GM21526 (cell line): Measurements from ENCODE around the gene PXMP4.
"Not testable (repeated sequence)": the region's sequence is repeated elsewhere in the genome, so short reads cannot be mapped to it uniquely, and the experiment has no call there.

Source experiments
- ATAC-seq: cut with Tn5 transposase; IDR thresholded peaks from one replicate; pipeline ENCODE4 v1.9.1; 2021; ENCODE audit warnings: moderate library complexity; ENCODE audit not compliant: unreplicated experiment, low FRiP score

PXMP4 gene

DNA sequence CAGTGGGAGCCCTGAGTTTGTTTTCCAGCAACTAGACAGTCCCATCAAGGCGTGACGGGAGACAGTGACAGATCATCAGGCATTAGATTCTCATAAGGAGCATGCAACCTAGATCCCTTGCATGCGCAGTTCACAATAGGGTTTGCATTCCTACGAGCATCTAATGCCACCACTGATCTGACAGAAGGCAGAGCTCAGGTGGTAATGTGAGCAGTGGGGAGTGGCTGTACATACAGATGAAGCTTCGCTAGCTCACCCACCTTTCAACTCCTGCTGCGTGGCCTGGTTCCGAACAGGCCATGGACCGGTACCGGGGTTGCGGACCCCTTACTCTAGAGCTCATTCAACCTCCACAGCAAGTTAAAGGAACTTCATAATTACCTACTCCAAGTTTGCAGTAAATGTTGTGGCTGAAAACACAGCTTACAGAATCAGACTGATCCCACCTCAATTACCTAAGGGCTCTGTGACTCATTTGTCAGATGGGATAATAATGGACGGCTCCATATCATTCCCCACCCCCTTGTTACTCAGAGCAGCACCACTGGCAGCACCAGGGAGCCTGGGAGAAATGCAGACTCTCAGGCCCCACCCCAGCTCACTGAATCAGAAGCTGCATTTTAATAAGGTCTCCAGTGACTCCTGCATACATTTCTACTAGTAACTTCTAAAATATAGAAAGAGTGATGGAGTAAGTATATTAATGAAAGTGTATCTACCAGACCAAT is 15.7 kb downstream of the PXMP4 start:
- ATAC-seq = no peak

- no peak for ATAC-seq
These were observed 16.5 kb downstream of the PXMP4 start for GRCh38 chr20:33703498-33704137.

DNA sequence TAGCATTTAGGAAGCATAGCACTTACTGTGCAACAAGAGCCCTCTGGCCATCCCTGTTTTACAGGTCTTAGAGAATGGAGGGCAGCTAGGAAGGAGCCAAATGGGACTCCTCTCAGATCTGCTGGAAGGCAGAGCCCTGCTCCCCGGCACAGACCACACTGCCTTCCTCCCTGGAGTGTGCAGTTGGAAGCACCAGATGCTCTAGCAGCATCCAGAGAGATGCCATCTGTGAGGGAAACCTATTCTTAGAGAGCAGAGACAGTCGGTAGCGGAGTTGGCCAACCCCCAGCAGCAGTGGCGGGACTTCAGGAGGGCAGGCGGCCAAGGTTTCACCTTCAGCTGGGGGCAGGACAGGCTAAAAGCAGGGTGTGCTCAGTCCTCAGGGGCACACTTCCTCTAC is 17.2 kb downstream of the PXMP4 start:
- ATAC-seq = no peak

DNA sequence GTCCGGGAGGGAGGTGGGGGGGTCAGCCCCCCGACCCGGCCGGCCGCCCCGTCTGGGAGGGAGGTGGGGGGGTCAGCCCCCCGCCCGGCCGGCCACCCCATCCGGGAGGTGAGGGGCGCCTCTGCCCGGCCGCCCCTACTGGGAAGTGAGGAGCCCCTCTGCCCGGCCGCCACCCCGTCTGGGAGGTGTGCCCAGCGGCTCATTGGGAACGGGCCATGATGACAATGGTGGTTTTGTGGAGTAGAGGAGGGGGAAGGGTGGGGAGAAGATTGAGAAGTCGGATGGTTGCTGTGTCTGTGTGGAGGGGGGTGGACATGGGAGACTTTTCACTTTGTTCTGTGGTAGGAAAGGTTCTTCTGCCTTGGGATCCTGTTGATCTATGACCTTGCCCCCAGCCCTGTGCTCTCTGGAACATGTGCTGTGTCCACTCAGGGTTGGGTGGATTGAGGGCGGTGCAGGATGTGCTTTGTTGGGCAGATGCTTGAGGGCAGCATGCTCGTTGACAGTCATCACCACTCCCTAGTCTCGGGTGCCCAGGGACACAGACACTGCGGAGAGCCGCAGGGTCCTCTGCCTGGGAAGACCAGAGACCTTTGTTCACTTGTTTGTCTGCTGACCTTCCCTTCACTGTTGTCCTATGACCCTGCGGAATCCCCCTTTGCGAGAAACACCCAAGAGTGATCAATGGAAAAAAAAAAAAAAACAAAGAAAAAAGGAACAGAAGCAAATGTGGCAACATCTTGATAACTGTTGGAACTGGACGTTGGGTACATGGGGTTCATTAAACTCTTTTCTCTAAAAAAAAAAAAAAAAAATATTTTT is 18.3 kb downstream of the PXMP4 start:
- ATAC-seq = no peak

GRCh38 chr20:33700696-33701441 is 19.2 kb downstream of the PXMP4 start:
- not testable (repeated sequence) for ATAC-seq

DNA sequence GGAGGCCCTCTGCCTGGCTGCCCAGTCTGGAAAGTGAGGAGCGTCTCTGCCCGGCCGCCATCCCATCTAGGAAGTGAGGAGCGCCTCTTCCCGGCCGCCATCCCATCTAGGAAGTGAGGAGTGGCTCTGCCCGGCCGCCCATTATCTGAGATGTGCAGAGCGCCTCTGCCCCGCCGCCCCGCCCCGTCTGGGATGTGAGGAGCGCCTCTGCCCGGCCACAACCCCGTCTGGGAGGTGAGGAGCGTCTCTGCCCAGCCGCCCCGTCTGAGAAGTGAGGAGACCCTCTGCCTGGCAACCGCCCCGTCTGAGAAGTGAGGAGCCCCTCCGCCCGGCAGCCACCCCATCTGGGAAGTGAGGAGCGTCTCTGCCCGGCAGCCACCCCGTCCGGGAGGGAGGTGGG is 21.1 kb downstream of the PXMP4 start:
- ATAC-seq = not testable (repeated sequence)

GRCh38 chr20:33697129-33697528 is 23.0 kb downstream of the PXMP4 start:
- no peak for ATAC-seq

- no peak for ATAC-seq
These were observed 23.7 kb downstream of the PXMP4 start for GRCh38 chr20:33696448-33696847.

DNA sequence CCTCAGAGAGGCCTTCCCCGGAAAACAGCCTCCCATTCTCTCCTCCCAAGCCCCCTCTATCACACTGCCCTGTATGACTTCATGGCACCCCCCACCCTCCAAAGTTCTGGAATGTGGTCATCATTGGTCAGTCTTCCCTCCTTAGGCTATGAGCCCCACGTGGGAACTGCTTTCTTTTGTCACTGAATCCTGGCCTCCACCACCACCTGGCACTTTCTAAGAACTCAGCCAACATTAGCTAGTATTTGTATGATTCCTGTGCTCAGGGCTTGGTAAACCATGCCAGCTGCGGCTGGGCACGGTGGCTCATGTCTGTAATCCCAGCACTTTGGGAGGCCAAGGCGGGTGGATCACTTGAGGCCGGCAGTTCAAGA is 25.5 kb downstream of the PXMP4 start:
- no peak for ATAC-seq

GRCh38 chr20:33693741-33694638 is 26.1 kb downstream of the PXMP4 start:
- no peak for ATAC-seq

GRCh38 chr20:33693289-33693688 is 26.8 kb downstream of the PXMP4 start:
- ATAC-seq = no peak

GRCh38 chr20:33689973-33690372 is 30.1 kb downstream of the PXMP4 start:
- ATAC-seq = no peak

GRCh38 chr20:33689493-33689892 is 30.6 kb downstream of the PXMP4 start:
- ATAC-seq = no peak

GRCh38 chr20:33688938-33689424 is 31.1 kb downstream of the PXMP4 start:
- no peak for ATAC-seq

GRCh38 chr20:33687993-33688937 is 31.8 kb downstream of the PXMP4 start:
- ATAC-seq = no peak

GRCh38 chr20:33687370-33687915 is 32.7 kb downstream of the PXMP4 start:
- no peak for ATAC-seq

DNA sequence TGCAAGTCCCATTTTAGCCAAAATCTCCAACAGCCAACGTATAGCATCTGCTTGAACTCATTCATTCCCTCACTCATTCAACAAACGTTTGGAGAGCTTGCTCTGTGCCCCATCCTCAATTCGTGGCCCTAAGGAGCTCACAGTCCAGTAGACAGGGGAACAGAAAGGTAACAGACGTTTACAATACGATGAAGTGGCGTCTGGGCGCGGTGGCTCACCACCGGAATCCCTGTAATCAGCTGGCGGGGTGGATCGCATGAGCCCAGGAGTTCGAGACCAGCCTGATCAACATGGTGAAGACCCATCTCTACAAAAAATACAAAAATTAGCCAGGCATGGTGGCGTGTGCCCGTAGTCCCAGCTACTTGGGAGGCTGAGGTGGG is 33.1 kb downstream of the PXMP4 start:
- no peak for ATAC-seq
